Upper lobe of left lung (tissue), 6 donors: ENCODE measurements around the gene NGEF. TPM values are rescaled to one million over a fixed set of nuclear protein-coding genes. Genes with fewer than 3 reads are reported as not detected.

ENCODE experiments used
- ATAC-seq, 2 donors: fragments of 200-7000 bp; cut with Tn5 transposase; one replicate each; pipeline ENCODE4 v1.9.1; 2022; ENCODE audit warnings: mild to moderate bottlenecking in 2 of 2, moderate library complexity in 2 of 2; ENCODE audit not compliant: low FRiP score in 2 of 2
- DNase-seq, 2 donors: peaks; one replicate each; pipeline ENCODE4 v3.0.0-alpha.2; 2019 to 2020
- H3K27ac ChIP-seq, 4 donors: fragments of 200-600 bp; sonication (generic); one replicate each; pipeline ENCODE4 v1.5.1; 2016 to 2019
- H3K27me3 ChIP-seq, 4 donors: fragments of 200-600 bp; sonication (generic); one replicate each; pipeline ENCODE4 v1.5.1; 2017 to 2019
- H3K36me3 ChIP-seq, 4 donors: fragments of 200-600 bp; sonication (generic); one replicate each; pipeline ENCODE4 v1.5.1; 2016 to 2019
- H3K4me1 ChIP-seq, 4 donors: fragments of 200-600 bp; sonication (generic); one replicate each; pipeline ENCODE4 v1.5.1; 2018 to 2019
- H3K4me3 ChIP-seq, 4 donors: fragments of 200-600 bp; sonication (generic); one replicate each; pipeline ENCODE4 v1.5.1; 2017 to 2019; ENCODE audit warnings: mild to moderate bottlenecking in 2 of 4, moderate library complexity in 1 of 4
- H3K9me3 ChIP-seq, 4 donors: fragments of 200-600 bp; sonication (generic); one replicate each; pipeline ENCODE4 v1.5.1; 2018 to 2019
- CTCF ChIP-seq, 6 experiments: fragments of 450-650 bp in 4 of 6; fragments of 200-600 bp in 2 of 6; sonication (generic) in 2 of 6; IDR thresholded peaks; one replicate each; pipeline ENCODE4 v1.5.1; 2016 to 2019; ENCODE audit warnings: antibody characterized with exemption in 6 of 6
- EP300 ChIP-seq, 4 donors: sonication (generic); formaldehyde crosslinking; IDR thresholded peaks; one replicate each; pipeline ENCODE4 v1.5.1; 2017; ENCODE audit warnings: antibody characterized with exemption in 4 of 4, control low read depth in 2 of 4
- POLR2A ChIP-seq, 4 donors: fragments of 450-650 bp; IDR thresholded peaks; one replicate each; pipeline ENCODE4 v1.5.1; 2016 to 2017; ENCODE audit warnings: antibody characterized with exemption in 4 of 4, mild to moderate bottlenecking in 2 of 4
- POLR2AphosphoS5 ChIP-seq, 2 donors: sonication (generic); formaldehyde crosslinking; IDR thresholded peaks; one replicate each; pipeline ENCODE4 v1.5.1; 2017; ENCODE audit warnings: antibody characterized with exemption in 2 of 2
- WGBS, 2 donors: methylation state at CpG; one replicate each; pipeline ENCODE4 v1.1.5; 2017 to 2018; 5-methylcytosine and 5-hydroxymethylcytosine counted together
- total RNA-seq, 6 donors: library from RNA; depleted of rRNA in 4 of 6; stranded (reverse); fragments of >200 nt in 4 of 6; gene quantifications; one replicate each; pipeline versions ENCODE4 v1.1.0 to v1.2.1, GENCODE V29; 2016 to 2021
- donor health status: DM: no; HTN: no; CAD: no; lungs with moderate emphysema.
- donor health status: DM: no; HTN: yes; CAD: no; lungs with severe emphysema.

Gene NGEF
- total RNA-seq, 6 donors from 2014 or later = 0.29 to 6.3 (median 0.98) TPM; not detected in 1

DNA sequence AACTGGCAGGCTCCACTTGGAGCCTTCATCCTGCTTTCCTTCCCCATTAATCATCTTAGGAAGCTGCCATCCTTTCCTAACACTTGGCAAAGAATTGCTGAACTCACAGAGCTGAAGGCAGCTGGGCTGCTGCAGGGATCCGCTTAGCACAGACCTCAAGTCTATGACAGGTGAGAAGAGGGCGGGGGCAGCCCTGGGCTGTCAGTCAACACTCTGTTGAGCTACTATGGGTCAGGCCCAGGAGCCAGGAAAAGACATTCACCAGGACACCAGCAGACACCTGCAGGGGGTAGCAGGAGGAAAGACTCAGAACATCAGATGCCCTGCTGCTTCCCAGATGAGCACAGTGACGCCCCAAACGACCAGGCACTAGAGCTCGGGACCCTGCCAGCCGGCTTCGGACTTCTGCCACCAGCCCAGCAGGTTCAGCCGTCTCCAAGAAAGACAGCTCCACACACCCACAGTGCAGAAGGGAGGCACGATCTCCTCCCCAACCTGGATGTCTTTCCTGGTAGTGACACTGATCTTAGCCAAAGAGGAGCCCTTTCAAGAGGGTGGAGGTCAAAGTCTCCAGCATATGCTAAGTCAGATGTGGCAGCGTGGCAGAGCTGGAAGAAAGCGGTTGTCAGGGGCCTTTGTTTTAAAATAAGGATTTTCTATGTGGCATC, 87.8 kb downstream of the NGEF start:
- no peak for TF ChIP-seq POLR2AphosphoS5 (IDR thresholded peaks at IDR 0.05)
- TF ChIP-seq CTCF (IDR thresholded peaks at IDR 0.05) = no peak
- no peak for TF ChIP-seq POLR2A (IDR thresholded peaks at IDR 0.05)
- peaks cover 3 to 28% (median 19%) of the 10 kb centered on the region in 4 donors for H3K27me3 ChIP-seq
- DNase-seq (no peak), ATAC-seq (no peak)
- 36 to 80% methylated on average over 2 to 11 of the region's 11 CpGs for WGBS, 2 donors
- no peaks in the 10 kb centered on the region for H3K9me3 ChIP-seq
- no peaks in the 10 kb centered on the region for H3K36me3 ChIP-seq
- peaks cover 15 to 27% (median 17%) of the 10 kb centered on the region in 4 donors for H3K4me1 ChIP-seq
- no peak overlapping the region for H3K4me3 ChIP-seq
- no peak overlapping the region for H3K27ac ChIP-seq

- Histone ChIP-seq H3K27ac (no peak overlapping the region), H3K36me3 (no peaks in the 10 kb centered on the region), H3K27me3 (peaks cover 3 to 28% (median 19%) of the 10 kb centered on the region in 4 donors), H3K4me3 (no peak overlapping the region), H3K9me3 (no peaks in the 10 kb centered on the region), H3K4me1 (peaks cover 15 to 27% (median 17%) of the 10 kb centered on the region in 4 donors)
- DNase-seq (no peak), ATAC-seq (no peak)
- TF ChIP-seq CTCF (IDR thresholded peaks at IDR 0.05) (no peak), POLR2A (IDR thresholded peaks at IDR 0.05) (no peak), POLR2AphosphoS5 (IDR thresholded peaks at IDR 0.05) (no peak), EP300 (IDR thresholded peaks at IDR 0.05) (no peak)
Measured at GRCh38 chr2:232924433-232924832, 88.6 kb downstream of the NGEF start.

DNA sequence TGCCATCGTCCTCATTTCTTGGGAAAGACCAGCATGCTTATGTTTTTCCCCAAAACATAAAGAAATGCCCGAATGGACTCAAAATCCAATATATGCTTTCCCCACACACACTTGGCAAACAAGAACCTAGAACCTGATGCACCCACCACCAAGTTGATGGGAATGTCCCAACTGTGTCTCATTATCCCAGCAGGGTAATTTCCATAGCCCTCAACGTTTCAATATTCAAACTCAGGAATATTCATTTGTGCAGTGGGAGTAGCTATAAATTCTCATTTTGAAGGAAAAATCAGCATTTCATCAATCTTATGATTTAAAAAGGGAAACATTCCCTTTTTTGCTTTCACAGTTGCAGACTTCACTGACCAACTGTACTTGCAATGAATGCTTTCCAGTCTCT, 92.3 kb downstream of the NGEF start:
- no peak for TF ChIP-seq CTCF (IDR thresholded peaks at IDR 0.05)
- WGBS, 2 donors = 74 to 81% methylated on average over 3 of the region's 3 CpGs

GRCh38 chr2:232920055-232920454, 93.0 kb downstream of the NGEF start:
- no peak overlapping the region for H3K4me3 ChIP-seq
- no peak overlapping the region for H3K27ac ChIP-seq
- no peak for DNase-seq
- no peaks in the 10 kb centered on the region for H3K9me3 ChIP-seq
- no peaks in the 10 kb centered on the region for H3K36me3 ChIP-seq
- 62 to 66% methylated on average over 11 of the region's 11 CpGs for WGBS, 2 donors
- no peak for ATAC-seq
- H3K4me1 ChIP-seq = no peaks in the 10 kb centered on the region
- no peak for TF ChIP-seq POLR2AphosphoS5 (IDR thresholded peaks at IDR 0.05)
- no peak for TF ChIP-seq POLR2A (IDR thresholded peaks at IDR 0.05)
- no peak for TF ChIP-seq EP300 (IDR thresholded peaks at IDR 0.05)
- TF ChIP-seq CTCF (IDR thresholded peaks at IDR 0.05) = no peak
- H3K27me3 ChIP-seq = no peaks in the 10 kb centered on the region

More for the DNA sequence above, 92.3 kb downstream of the NGEF start:
- H3K27me3 ChIP-seq = no peaks in the 10 kb centered on the region
- DNase-seq = no peak
- H3K36me3 ChIP-seq = no peaks in the 10 kb centered on the region
- H3K9me3 ChIP-seq = no peaks in the 10 kb centered on the region
- ATAC-seq = no peak
- H3K4me1 ChIP-seq = no peaks in the 10 kb centered on the region
- no peak overlapping the region for H3K4me3 ChIP-seq
- no peak overlapping the region for H3K27ac ChIP-seq

DNA sequence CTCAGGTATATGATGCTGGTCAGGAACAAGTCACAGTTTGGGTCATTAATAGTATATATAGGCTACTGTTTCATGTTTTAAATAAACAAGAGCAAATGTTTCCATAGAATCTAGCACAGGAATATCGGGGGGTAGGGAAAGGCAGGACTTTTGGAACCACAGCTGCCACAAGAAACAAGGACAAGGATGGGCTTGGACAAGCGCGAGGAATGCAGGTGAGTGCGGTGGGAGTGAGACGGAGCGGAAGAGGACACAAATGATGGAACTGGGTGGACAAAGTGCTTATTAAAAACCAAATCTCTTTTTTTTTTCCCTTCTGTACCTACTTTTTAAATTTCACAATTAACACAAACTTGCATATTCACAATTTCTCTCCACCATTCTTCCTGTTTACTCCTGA, 93.9 kb downstream of the NGEF start:
- Histone ChIP-seq H3K4me3 (no peak overlapping the region), H3K9me3 (no peaks in the 10 kb centered on the region), H3K27ac (no peak overlapping the region), H3K27me3 (no peaks in the 10 kb centered on the region), H3K4me1 (no peaks in the 10 kb centered on the region), H3K36me3 (no peaks in the 10 kb centered on the region)
- DNase-seq (no peak), ATAC-seq (no peak)
- no peak for TF ChIP-seq EP300 (IDR thresholded peaks at IDR 0.05)
- no peak for TF ChIP-seq CTCF (IDR thresholded peaks at IDR 0.05)
- TF ChIP-seq POLR2A (IDR thresholded peaks at IDR 0.05) = no peak
- no peak for TF ChIP-seq POLR2AphosphoS5 (IDR thresholded peaks at IDR 0.05)
- WGBS, 2 donors = 94 to 96% methylated on average over 6 of the region's 6 CpGs
